HG03280 (cell line): Measurements from ENCODE around the gene PTPRM.

Experiments used
- ATAC-seq: cut with Tn5 transposase; IDR thresholded peaks from one replicate; pipeline ENCODE4 v1.9.1; 2021; ENCODE audit warnings: mild to moderate bottlenecking, moderate library complexity; ENCODE audit not compliant: unreplicated experiment

The PTPRM gene

DNA sequence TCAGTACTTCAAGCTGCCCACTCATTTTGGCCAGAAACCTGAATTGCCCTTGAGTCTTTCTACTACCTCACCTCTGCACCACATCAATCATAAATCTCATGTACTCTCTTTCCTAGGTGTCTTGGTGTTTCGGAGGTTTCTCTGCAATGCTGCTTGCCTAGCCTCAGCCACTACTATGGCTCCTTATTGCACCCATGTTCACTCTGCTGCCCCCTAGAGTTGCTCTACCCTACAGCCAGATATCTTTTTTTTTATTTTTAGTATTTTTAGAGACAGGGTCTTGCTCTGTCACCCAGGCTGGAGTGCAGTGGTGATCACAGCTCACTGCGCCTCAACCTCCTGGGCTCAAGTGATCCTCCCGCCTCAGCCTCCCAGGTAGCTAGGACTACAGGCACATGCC lies 413.0 kb downstream of the PTPRM start:
- no peak for ATAC-seq

DNA sequence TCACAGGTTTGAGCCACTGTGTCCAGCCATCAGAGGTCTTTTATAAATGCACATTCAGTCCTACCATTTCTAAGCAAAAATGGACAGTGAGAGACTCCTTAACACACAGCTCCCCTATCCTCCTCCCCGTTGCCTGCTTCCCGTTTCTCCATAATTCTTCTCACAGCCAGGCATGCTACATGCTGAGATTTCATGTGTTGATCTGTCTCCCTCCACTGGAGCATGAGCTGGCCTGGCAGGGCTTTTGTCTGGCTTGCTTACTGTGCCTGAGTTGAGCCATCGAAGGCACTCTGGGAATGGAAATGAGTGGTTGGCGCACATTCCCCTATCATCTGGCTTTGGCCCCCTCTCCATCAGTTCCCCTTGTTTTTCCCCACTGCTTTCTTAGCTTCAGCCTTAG lies 413.5 kb downstream of the PTPRM start:
- no peak for ATAC-seq

DNA sequence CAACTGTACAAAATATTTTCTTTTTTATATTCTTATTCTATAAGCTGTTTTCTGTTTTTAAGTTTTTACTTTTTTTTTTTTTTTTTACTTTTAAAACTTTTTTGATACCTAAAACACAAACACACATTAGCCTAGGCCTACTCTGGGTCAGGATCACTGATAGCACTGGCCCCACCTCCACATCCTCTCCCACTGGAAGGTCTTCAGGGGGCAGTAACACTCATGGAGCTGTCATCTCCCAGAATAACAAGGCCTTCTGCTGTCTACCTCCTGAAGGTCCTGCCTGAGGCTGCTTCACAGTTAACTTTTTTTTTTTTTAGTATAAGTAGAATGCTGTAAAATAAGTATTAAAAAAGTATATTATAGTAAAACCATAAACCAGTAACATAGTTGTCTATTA lies 415.1 kb downstream of the PTPRM start:
- ATAC-seq, result no peak

DNA sequence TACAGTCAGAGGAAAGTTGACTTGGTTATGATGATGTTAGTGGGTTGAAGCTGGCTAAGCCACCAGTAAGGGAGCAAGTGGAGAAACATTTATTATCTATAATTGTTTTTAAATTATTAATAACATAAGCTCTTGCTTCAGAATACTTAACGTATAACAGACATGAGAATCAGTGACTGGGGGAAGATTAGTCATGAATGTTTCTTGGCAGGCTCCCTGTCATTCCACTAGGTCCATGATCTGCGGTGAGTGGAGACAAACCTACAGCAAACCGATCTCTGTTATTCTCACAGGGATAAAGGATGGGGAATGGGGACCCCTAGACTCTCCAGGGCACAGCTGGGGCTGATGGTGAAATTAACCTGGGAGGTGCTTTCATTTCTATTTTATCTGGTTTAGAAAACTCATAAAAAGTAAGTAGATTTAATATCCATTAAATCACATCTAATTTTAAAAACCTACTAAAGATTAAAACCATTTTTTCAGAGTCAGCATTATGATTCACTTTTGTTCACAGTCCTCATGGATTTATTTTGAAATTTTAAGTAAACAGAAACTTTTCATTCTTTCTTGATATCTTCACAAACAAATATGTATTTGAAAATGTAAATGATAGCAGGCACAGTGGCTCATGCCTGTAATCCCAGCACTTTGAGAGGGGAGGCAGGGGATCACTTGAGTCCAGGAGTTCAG lies 420.3 kb downstream of the PTPRM start:
- no peak for ATAC-seq

DNA sequence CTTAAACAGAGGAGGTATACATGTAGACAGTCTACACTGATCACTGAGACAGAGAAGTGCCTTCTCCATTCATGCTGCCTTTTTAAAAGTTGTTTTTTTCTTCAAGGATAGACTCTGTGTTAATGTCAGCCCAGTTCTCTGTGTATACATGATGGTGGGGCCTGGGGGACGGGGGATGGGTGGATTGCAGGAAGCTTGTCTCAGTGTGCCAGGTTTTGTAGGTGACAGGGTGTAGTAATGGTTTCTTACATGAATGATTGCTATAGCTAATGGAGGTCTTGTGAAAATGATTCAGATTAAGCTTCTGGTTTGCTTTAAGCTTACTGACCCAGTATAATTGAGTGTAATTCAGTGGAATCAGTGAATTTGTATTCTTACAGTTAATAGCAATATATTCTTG lies 423.6 kb downstream of the PTPRM start:
- no peak for ATAC-seq

DNA sequence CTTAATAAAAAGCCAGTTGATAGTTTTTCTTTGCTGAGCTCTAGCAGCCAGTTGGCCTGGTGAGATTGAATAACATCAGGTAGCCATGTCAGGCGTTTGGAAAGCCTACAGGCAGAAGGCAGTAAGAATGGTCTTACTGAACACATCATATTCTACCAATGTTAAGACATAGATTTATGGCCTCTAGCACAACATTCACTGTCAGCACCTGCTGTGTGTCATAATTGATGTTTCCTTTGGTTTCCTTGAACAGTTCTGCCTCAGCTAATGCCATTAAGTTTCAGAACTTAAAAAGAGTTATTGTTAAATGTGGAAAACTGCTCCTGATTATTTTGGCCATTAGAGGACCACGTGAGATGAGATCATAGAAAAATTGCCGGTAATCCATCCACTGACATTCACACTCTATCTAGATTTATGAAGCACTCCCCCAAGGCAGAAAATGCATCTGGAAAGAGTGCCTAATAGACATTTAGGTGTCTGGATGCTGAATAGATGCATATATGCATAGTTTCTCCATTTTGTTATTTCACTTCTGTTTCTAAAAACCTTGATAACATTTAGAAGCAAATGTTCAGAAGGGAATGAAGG lies 434.7 kb downstream of the PTPRM start:
- ATAC-seq, result no peak

DNA sequence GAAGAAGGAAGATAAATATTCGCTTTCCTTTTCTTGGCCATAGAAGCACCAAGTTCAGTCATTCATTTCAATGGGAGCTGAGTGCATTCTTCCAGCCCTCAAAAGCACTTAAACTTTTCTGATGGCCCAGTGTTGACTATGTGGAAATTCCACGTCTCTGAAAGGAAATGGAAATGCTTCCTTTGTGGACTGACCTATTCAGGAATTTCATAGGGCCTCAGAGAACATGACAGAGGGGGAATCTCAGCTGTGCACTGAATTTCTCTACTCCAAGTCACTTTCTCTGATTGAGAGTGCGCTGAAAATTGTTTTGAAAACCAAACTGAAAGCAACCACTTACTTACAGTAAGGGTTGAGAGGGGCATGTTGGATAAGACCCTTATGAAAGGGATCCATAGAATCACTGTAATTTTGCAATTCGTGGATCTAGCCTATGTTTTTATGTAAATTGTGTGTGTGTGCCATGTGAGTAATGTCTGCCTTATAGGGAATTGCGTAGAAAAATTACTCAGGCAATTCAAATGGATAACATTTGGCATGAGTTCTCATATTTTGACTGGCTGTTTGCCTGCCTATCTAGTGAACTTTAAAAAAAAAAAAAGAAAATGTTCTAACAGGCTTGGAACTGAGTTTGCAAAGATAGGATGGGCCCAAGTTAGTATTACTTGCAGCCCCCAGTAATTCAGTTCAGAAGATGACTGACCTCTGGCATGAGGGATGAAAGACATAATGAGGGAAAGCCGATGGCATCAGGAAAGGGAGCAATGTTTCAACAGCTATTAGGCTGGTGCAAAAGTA lies 437.0 kb downstream of the PTPRM start:
- no peak for ATAC-seq

DNA sequence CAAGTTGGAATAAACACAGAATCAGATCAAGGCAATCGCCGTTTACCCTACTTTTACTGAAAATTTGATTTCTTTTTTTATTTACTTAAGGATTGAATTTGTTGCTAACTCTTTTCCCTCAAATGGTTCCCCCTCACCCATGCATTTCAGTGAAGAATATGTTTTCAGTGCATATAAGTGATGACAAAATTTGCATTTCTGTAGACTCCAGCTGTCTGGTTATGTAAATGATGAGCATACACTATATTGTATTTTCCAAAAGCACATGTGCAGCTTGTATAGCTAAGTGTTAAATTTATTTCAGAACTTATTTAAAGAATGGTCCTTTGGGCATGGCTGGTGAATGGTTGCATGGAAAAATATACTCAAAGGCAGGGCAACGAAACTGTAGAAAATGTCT lies 437.7 kb downstream of the PTPRM start:
- no peak for ATAC-seq

DNA sequence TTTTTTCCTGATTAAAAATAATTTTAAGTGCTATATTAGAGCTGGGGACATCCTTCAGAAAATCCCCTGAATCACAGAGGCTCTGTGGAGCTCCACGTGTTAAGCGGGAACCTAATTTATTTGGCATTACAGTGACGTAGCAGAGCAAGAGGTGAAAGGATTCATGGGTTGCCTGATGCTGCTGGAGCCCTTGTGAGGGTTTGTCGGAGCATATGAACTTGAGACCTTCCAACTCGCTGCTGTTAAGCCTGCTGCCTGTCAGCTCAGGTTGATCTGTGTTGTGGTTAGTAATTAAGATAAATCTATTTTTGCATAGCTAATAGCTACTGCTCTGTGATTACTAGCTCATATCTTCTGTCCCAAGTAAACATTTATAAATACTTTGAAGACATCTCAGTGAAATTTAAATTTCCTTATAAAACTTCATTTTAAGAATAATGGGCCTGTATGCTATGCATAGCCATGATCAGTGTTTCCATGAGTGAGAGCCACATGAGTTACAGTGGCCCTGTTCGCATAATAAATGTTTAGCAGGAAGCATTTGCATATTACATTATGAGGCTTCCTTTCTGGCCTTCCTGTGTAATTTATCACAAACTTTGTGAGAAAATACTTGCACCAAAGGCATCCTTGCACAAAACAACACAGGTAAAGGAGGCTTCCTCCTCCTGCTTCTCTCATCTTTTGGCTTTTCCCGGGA lies 438.9 kb downstream of the PTPRM start:
- no peak for ATAC-seq

DNA sequence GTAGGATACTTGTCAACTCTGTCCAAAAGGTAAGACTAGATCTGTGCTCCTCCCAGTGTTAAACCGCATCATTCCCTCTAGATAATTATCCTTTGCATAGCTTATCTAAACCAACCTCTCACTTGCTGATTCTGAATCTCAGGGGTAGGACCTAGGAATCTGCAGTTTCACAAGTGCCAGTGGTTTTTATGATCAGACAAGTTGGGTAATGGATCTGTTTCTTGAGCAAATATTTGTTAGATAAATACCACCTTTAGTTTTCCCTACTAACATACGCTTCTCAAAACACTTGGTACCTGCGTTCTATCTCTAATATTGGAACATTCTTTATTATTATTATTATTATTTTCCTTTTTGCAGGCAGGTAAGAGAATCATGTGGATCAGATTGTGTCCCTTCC lies 439.9 kb downstream of the PTPRM start:
- ATAC-seq, result no peak

DNA sequence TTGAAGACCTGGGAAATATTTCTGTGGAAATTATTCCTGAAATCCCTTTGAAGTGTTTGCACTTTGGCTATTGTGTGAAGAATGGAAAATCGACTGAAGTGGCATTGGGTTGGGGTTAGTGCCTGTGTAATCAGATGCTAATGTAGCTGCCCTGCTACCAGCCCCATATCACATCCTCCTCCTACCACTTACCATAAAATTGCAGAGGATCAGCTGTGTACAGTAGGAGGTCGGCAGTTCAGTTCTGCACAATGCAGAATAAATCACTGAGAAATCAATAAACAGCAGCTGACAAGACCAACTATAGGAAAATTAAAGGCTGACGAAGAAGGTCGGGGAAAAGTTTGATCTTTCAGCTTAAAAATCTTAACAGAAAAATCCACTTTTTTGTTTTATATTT lies 440.9 kb downstream of the PTPRM start:
- no peak for ATAC-seq

DNA sequence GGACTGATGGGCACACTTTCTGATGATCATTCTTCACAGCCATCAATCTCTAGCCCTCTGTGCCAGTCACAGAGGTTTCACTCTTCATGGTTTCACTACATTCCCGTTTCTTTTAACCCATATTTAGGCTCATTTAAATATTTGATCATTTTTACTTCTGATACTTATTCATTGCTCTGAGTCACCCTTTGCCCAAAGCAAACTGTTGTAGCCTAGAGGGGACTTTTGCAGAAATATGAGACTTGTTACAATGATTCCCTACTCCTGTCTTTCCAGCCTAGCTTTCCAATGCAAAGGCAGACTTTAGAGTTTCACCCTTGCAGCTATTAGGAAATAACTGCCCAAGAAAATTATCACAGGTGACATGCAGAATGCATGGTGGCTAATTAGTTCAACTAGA lies 444.2 kb downstream of the PTPRM start:
- ATAC-seq, result no peak

DNA sequence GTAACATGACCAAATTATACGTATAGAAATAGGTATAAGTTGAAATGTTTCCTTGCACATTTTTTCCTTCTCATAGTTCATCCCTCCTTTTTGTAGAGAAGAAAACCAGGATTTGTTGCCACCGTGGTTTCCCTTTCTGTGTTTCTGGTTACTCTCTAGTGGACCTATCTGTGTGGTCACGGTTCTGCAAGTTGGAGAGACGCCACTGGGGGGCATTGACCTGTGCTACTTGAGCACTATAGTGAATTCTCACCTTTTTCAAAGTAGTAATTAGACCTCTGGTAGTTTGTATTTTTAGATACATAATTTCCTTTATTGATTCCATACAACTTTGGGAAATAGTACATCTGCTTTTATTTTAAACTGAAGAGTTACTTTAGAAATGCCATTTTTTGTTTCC lies 444.8 kb downstream of the PTPRM start:
- no peak for ATAC-seq

DNA sequence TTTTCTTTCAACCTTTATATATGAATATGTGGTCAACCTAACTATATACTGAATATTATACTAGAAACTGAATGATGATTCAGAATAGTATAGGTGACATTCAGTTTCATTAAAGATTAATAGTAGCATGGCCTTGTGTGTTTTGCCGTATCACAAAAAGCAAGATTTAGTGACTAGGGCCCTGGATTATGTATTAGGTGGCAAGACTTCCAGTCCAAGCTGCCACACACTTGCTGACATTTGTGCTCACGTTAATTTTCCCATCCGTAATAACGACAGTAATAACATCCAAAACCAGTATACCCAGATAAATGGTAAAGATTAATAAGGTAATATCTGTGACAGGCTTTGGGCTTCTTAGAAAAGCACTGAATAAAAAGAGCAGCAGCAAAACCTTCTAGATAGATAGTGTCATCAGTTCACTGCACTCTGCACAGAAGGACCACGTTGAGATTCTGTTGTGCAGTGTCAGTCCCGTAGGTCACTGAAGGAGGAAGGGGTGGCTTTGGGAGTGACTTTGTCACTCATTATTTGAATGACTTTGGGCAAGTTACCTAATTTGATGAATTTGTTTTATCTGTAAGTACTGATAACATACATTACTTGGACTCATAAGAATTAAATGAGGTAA lies 451.7 kb downstream of the PTPRM start:
- ATAC-seq, result no peak

DNA sequence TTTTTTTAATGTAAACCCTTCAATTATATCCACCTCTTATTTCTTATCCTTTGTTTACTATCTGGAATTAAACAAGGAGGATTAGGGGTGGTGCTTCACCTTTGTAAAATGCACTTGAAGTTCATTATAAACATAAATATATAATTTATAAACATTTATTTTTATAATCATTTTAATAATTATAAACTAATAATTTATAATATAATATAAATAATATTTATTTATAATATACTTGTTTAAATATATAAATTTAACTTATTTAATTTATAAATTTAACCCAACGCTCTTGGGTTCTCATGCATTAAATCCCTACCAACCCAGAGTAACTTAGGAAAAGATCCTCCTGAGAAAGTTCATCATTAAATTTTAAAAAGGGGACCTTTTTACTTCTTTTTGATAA lies 452.5 kb downstream of the PTPRM start:
- ATAC-seq, result no peak

DNA sequence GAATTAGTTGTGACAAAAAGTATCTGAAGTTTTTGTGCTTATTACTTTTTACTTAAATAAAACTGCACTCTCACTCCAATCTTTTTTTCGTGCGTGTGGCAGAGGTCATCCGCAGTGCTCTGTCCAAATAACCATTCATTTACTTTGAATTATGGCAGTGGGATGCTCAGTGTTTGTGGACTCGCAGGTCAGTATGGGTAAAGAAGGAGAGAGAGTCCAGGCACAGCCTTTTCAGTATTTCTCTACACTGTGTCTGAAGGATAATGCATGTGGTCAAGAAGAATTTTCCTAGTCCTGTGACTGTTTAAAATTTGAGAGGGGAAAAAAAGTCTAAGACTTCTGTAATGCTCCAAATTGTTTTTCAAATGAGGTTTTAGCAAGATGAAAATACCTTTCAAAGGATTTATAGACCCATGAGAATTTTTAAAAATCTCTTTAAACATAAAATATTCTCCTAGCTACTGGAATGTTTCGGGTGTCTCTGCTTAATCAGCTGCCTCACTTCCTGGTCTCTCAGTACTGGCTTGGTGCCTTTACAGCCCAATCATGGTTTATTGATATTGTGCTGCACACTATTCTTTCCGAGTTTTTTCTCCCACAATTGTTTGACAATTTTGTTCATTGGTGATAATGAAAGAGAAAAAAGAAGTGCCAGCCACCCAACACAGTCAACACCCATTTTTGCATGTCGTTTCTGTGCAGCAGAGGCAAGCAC lies 453.2 kb downstream of the PTPRM start:
- no peak for ATAC-seq

DNA sequence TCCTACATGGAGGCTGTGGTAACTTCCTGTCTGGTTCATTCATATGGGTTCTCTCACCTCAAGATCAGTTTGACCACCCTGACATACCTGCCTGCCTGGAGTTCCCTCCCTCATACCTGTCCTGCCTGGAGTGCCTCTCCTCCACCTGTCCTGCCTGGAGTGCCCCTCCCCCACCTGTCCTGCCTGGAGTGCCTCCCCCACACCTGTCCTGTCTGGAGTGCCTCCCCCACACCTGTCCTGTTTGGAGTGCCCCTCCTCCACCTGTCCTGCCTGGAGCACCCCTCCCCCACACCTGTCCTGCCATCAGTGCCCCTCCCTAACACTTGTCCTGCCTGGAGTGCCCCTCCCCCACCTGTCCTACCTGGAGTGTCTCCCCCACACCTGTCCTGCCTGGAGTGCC lies 461.9 kb downstream of the PTPRM start:
- no peak for ATAC-seq

DNA sequence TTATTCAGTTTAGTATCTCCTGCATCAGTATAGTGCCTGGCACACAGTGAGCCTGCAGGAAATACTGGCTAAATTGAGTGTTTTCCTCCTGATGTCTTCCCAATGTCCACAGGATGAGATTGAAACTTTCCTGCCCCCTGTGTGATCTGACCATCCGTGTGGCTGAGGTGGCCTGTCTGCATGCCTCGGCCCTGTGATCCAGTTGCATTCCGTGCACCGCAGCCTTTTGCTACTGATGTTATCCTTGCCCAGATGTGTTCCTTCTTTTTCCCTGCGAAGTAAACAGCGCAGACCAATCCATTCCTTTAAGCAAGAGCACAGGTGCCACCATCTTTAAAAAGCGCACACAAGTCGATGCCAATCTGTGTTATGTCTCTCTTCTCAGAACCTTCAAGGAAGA lies 462.6 kb downstream of the PTPRM start:
- no peak for ATAC-seq

DNA sequence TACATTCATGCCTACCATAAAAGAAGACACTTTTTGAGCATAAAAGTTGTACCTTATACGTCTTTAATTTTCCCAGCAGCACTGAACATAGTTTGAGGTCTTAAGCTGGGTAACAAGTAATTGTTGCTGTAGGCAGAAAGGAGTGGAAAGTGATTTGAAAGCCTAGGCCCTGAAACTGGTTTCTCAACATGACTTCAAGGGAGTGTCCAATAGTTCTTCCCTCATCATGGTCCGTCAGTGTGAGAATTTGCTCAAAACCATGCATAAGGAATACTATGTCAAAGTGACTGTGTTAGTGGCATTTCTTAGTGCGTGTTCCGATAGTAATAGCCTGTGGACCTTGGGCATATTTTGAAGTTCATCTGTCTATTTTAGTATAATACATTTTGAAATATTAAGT lies 463.1 kb downstream of the PTPRM start:
- ATAC-seq, result no peak

DNA sequence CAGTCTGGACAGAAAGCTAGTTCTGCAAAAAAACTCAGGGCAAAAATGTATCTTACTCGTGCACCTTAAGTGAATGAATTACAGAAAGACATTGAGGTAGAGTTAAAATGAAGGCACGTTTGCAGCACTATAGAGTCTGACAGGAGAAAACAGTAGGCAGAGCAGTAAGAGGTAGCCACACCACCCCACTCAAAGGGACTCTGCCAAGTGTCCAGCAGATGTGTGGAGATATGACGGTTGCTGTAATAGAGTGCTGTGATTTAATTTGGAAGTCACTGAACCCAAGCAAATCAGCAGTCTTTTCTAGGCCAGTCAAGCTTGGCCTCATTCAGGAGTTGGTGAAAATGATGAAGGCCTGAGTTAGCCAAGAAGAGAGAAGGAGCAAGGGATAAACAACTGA lies 464.4 kb downstream of the PTPRM start:
- no peak for ATAC-seq

DNA sequence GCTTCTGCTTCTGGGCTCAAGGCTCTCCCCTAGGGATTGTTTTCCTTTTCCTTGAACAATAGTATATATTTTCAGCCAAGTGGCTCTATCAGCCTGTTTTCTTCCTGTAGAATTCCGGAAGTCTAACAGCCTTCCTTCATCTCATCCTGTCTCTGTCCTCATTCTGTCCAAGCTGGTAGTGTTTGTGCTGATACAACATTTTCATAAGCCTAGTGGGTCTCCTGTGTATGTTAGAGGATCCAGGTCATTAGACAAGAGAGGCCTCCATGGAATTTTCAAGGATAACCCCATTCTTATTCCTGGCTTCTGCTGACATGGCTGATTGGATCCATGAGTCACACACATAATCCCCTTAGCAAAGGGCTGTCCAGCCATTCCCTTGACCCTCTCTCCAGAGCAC lies 467.6 kb downstream of the PTPRM start:
- no peak for ATAC-seq
